ENCODE measurements around the gene MRNIP.

- TF ChIP-seq CTCF (IDR thresholded peaks at IDR 0.05; ENCODE audit: low read depth, low read length, poor library complexity, severe bottlenecking) (no peak), EZH2phosphoT487 (IDR thresholded peaks at IDR 0.05; ENCODE audit: borderline replicate concordance, low read length) (no peak)
These were observed 20.5 kb upstream of the MRNIP start for GRCh38 chr5:179879003-179879689.
